Stimulated activated CD4-positive, alpha-beta T cell treated with anti-CD3 and anti-CD28 coated beads, Interleukin-12 subunit alpha, Interleukin-12 subunit beta, amount 100 ng/mL, for 48 hours (primary cell): ENCODE results near the gene EXOC3L2.

ENCODE experiments used
- DNase-seq, 3 donors: peaks; one replicate each; pipeline ENCODE4 v3.0.0-alpha.2; 2020; ENCODE audit warnings: low read depth in 2 of 3, low spot score in 1 of 3

The EXOC3L2 gene

DNA sequence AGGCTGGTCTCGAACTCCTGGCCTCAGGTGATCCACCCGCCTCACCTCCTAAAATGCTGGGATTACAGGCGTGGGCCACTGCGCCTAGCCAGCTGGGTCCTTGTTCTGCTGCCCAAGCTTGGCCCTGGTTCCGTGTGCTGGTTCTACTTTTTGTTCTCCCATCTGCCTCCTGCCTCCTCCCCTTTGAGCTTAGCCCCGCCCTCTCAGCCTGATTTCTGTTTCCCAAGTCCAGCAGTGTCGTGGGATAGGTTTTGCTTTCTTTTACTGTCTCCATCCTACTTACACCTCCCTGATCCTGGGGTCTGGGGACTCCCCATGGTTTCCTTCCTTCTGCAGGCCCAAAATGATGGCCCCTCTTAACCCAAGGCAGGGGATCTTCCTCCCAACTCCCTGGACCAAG, 64.3 kb downstream of the EXOC3L2 start:
- no peak for DNase-seq

GRCh38 chr19:45179892-45180370, 65.3 kb downstream of the EXOC3L2 start:
- DNase-seq = no peak

DNA sequence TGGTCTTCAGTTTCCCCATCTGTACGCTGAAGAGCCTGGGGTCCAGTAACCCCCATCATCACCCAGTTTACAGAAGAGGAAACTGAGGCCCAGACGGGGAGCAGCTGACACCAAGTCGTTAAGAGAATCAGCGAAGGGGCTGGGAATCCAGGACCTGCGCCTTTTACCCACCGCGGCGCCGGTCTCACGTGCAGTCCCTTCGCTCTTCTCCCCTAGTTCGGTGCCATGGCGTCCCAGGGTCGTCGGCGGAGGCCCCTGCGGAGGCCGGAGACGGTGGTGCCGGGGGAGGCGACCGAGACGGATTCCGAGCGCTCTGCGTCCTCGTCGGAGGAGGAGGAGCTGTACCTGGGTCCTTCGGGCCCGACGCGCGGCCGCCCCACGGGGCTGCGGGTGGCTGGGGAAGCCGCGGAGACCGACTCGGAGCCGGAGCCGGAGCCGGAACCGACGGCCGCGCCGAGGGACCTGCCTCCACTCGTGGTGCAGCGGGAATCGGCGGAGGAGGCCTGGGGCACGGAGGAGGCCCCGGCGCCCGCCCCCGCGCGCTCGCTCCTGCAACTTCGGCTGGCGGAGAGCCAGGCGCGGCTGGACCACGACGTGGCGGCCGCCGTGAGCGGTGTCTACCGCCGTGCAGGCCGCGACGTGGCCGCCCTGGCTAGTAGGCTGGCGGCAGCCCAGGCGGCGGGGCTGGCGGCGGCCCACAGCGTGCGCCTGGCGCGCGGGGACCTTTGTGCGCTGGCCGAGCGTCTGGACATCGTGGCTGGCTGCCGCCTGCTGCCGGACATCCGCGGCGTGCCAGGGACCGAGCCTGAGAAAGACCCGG, 65.9 kb downstream of the EXOC3L2 start:
- DNase-seq = peak in 1 of 3 donors; percentile 33

- DNase-seq = peak; percentile 97 to 100 (median 100)
Observed at GRCh38 chr19:45178262-45179071, 66.7 kb downstream of the EXOC3L2 start, which contains the start of gene BLOC1S3. TSS of gene BLOC1S3 (plus strand) at chr19:45178784. CDS start at chr19:45179297, 513 bp downstream.

- no peak for DNase-seq
Observed at GRCh38 chr19:45177817-45178261, 67.4 kb downstream of the EXOC3L2 start, which contains the start of gene TRAPPC6A. TSS of gene TRAPPC6A (minus strand) at chr19:45178237. CDS start at chr19:45178218, 19 bp downstream.

GRCh38 chr19:45175515-45176345, 69.5 kb downstream of the EXOC3L2 start:
- DNase-seq = no peak

- no peak for DNase-seq
Observed at GRCh38 chr19:45173816-45174215, 71.4 kb downstream of the EXOC3L2 start.

- no peak for DNase-seq
Observed at GRCh38 chr19:45172611-45173208, 72.5 kb downstream of the EXOC3L2 start.

- no peak for DNase-seq
Observed at GRCh38 chr19:45172173-45172572, 73.0 kb downstream of the EXOC3L2 start.

DNA sequence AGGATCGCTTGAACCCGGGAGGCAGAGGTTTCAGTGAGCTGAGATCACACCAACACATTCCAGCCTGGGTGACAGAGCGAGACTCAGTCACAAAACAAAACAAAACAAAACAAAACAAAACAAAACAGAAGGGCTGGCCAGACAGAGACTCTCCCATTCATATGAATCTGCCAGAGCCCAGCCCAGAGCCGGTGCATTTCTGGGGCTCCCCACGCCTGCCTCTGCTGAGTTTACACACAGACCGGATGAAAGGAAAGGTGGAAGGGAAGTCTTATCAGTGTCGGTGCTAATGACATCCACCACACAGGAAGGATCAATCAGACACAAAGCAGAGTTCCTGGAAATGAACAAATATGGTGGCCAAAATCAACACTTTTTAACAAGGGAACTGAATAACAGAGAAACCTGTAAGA, 74.0 kb downstream of the EXOC3L2 start:
- DNase-seq = no peak

DNA sequence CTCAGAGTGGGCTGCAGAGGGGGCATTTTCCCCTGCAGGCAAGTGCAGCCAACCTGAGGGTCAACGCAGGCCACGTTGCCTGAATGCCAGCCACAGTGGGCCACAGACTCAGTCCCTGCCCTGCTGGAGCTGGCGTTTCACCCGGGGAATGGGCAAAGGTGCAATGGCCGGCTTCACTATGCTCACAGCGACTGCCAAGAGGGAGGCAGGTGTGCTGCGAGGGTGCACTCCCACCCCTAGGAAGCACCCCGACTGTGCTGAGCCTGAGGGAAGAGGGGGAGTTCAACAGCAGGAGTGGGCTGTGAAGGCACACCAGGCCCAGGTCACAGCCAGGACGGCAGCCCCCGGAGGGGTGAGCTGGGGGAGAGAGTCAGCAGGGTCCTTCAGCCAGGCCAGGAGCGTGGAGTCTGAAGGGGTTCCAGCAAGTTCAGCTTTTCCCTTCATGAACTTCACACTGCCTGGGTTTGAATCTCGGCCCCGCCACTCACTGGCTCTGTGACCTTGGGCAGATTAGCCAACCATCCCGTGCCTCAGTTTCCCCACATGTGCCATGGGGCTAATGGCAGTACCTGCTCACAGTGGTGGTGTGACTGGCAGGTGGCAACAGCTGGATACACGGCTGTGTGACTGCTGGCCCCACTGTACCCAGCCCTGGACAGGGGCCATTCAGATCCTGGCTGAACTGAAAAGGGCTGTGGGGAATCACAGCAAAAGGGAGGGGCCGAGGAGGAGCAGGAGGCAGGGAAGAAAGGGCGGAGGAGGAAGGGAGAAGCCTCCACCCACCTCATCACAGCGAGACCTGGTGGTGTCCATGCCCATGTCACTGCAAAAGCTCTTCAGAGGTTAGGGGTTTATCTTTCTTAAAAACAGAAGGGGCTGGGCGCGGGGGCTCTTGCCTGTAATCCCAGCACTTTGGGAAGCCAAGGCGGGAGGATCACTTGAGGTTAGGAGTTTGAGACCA, 74.8 kb downstream of the EXOC3L2 start:
- DNase-seq = no peak

DNA sequence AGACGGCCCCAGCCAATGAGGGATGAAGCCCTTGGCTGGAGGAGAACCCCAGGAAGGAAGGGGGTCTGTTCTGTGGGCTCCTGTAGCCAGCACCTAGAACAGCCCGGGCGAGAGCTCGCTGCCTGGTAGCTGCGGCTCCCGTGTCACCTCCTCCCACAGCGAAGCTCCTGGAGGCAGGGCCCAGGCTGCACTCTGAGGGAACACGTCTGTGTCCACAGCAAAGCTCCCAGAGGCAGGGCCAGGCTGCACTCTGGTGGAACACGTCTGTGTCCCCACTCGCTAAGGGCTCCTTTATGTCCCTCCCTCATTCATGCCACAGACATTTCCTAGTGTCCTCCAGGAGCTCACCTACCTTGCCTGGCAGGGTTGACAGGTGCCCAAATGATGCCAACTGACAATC, 75.6 kb downstream of the EXOC3L2 start:
- DNase-seq = no peak

DNA sequence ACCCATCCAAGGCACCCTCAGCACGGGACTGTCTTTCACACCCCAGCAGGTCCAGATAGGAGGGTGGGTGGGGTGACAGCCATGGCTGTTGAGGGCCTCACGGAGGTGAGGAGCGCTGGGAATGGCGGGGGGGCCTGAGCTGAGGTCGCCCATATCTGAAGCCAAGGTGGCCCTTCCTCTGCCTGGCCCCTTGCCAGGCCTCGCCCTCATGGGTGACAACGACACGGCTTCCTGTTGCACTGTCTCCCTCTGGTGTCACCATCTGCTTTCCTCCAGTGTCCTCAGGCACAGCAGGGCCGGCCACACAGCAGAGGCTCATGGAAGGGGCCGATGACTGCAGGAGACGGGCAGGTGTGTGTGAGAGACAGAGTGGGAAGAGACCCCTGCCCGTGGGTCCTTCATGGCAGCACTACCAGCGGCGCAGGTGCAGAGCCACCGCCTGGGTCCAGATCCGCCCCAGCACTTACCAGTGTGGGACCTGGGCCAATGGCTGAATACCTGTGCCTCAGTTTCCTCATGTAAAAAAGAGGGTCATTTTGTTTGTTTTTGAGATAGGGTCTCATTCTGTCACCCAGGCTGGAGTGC, 76.3 kb downstream of the EXOC3L2 start:
- DNase-seq = no peak

DNA sequence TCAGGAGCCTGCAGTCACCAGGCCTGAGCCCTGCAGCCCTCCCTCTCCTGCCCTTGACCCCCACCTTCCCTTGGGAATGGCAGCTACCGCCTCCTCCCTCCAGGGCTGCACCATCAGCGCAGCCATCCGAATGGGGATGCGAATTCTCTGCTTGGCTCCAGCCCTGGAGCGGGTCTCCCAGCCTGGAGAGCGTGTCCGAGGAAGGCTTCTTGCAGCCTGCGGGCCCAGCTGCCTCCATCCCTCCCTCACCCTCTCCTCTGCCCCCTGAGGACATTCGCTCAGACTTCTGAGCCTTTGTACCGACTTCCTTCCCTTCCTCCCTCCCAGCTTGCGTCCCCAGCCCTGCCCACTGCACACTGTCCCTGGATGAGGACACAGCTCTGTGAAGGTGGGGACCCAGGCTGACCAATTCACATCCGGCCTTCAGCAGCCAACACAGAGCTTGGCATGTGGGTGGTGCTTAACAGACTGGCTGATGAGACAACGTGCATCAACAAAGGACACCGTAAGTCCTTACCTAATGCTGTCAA, 78.4 kb downstream of the EXOC3L2 start:
- DNase-seq = no peak

DNA sequence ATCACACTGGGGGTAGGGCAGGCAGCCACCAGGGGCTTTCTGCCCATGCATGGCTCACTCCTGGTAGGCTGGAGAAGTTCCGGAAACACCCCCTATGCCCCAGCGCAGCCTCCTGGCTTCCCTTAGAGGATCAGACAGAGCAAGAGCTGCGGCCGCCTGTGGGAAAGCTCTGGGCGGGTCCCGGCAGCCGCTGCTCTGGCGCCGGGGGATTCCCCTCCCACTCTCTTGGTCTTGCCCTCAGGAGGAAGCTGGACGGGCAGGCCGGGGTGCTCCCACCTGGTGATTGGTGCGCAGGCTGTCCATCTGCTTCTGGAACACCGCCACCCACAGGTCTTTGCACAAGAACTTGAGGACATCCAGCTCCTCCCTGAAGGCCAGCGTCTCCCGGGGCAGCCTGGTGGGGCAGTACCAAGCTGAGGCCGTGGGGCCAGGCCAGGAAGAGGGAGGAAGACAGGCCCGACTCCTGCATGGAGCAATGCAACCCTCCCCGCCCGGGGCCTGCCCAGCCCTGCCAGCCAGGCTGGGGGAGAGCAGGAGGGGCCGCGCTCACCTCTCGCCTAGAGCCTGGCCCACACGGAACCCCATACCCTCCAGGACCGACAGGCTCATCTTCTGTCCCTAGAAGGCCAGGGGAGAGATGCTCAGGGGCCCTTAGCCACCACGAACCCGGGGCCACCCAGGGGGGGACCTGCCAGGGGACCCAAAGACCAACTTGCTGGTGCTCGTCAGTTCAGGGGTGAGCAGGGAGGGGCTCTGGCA, 80.5 kb downstream of the EXOC3L2 start:
- peak; percentile 21 to 68 (median 39) for DNase-seq

DNA sequence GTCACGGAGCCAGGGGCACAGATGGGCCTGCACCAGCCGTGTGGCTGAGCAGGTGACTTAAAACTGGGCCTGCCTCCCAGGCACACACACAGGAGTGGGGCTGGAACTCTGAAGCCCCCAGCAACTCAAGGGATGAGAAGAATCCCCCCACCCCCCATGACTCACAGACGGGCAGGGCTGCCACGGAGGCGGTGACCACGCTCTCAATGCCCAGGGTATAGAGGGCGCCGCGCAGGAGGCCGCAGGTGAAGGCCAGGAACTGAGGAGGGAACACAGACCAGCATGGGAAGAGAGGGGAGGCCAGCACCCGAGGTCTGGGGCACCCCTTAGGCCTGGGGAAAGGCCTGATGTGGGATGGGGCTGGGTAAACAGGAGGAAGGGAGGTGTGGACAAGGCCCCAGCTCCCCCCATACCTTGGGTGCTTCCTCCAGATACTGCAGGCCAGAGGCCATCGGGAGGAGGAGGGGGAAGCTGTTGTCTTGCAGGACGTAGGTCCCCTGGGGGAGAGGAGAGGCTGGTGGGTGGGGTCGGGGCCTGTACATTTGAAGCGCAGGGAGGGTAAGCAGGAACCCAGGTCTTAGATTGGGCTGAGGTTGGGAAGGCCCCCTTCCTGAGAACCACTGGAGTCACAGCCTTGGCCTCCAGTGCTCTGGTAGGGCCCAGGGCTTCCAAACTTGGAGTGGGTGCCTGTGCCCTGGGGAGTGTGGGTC, 81.3 kb downstream of the EXOC3L2 start:
- no peak for DNase-seq

DNA sequence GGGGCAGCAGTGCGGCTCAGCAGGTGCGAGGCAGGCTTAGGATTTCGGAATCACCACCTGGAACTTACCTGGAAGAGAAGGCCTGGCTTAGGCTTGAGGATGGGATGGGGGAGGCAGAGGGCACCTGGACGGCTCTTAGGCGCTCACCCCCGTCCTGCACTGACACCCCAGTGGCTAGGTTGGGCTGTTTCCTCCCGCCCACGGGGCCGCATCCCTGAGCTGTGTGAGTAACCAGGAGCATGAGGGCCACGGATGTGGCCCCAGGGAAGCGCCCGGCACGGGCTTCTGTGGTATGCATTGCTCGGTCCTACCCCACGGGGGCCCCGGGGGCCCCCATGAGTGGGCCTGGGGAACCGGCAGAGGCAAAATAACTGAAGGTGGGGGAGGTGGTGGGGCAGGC, 82.1 kb downstream of the EXOC3L2 start:
- DNase-seq = no peak
